Kidney epithelial cell (primary cell): Measurements from ENCODE around the gene PCDH15. TPM values are rescaled to one million over a fixed set of nuclear protein-coding genes. Genes with fewer than 3 reads are reported as not detected.

ENCODE experiments used
- DNase-seq: peaks from one replicate; pipeline ENCODE4 v3.0.0-alpha.2; 2010; ENCODE audit warnings: low read depth
- H3K27me3 ChIP-seq: 2 replicates; pipeline ENCODE4 v1.6.0; 2011; ENCODE audit warnings: low read length; ENCODE audit not compliant: control insufficient read depth, insufficient read depth
- H3K36me3 ChIP-seq: 2 replicates; pipeline ENCODE4 v1.5.1; 2011; ENCODE audit warnings: low read length; ENCODE audit not compliant: control insufficient read depth, insufficient read depth
- H3K4me3 ChIP-seq: 2 replicates; pipeline ENCODE4 v1.5.1; 2011; ENCODE audit warnings: low read depth, mild to moderate bottlenecking, control low read depth, low read length
- CTCF ChIP-seq: IDR thresholded peaks from 2 replicates; pipeline ENCODE4 v1.5.1; 2011; ENCODE audit warnings: mild to moderate bottlenecking, moderate library complexity, low read length, control low read depth, inconsistent platforms; ENCODE audit not compliant: insufficient read depth, poor library complexity, severe bottlenecking
- total RNA-seq: library from RNA; depleted of rRNA; stranded (reverse); fragments of >200 nt; gene quantifications from 2 replicates; pipeline ENCODE4 v1.2.3, GENCODE V29; 2015

Gene PCDH15
- total RNA-seq, 1 donor from 2014 or later = not detected

- Histone ChIP-seq H3K27me3 (no peaks in the 10 kb centered on the region), H3K4me3 (no peak overlapping the region), H3K36me3 (no peaks in the 10 kb centered on the region)
- TF ChIP-seq CTCF = no peak
- no peak for DNase-seq
Measured at GRCh38 chr10:54745436-54745835, 55.6 kb downstream of the PCDH15 start.

GRCh38 chr10:54742416-54742815, 58.6 kb downstream of the PCDH15 start:
- H3K36me3 ChIP-seq = no peaks in the 10 kb centered on the region
- no peak overlapping the region for H3K4me3 ChIP-seq
- no peak for DNase-seq
- H3K27me3 ChIP-seq = no peaks in the 10 kb centered on the region
- no peak for TF ChIP-seq CTCF

GRCh38 chr10:54728511-54728910, 72.5 kb downstream of the PCDH15 start:
- no peaks in the 10 kb centered on the region for H3K27me3 ChIP-seq
- H3K4me3 ChIP-seq = no peak overlapping the region
- no peak for DNase-seq
- no peaks in the 10 kb centered on the region for H3K36me3 ChIP-seq
- TF ChIP-seq CTCF = no peak

- Histone ChIP-seq H3K36me3 (no peaks in the 10 kb centered on the region), H3K27me3 (no peaks in the 10 kb centered on the region), H3K4me3 (no peak overlapping the region)
- TF ChIP-seq CTCF = no peak
- DNase-seq = no peak
Measured at GRCh38 chr10:54722075-54722474, 79.0 kb downstream of the PCDH15 start.

GRCh38 chr10:54710918-54711317, 90.1 kb downstream of the PCDH15 start:
- H3K36me3 ChIP-seq = no peaks in the 10 kb centered on the region
- H3K4me3 ChIP-seq = no peak overlapping the region
- DNase-seq = no peak
- no peak for TF ChIP-seq CTCF
- H3K27me3 ChIP-seq = no peaks in the 10 kb centered on the region

- TF ChIP-seq CTCF = no peak
- DNase-seq = no peak
- Histone ChIP-seq H3K4me3 (no peak overlapping the region), H3K36me3 (no peaks in the 10 kb centered on the region), H3K27me3 (no peaks in the 10 kb centered on the region)
Measured at GRCh38 chr10:54708591-54708990, 92.4 kb downstream of the PCDH15 start.
